PC-9 (cell line): Measurements from ENCODE around the gene ZC3H8.

Experiments used
- CTCF ChIP-seq: fragments of 200-600 bp; sonication (generic); conservative IDR thresholded peaks from 2 replicates; pipeline ENCODE4 v1.6.1; 2017; ENCODE audit warnings: mixed run types, antibody characterized with exemption, mild to moderate bottlenecking, moderate library complexity
- EZH2 ChIP-seq: fragments of 200-600 bp; sonication (generic); IDR thresholded peaks from 2 replicates; pipeline ENCODE4 v1.8.0; 2017; ENCODE audit warnings: antibody characterized with exemption, low read depth

- TF ChIP-seq CTCF (no peak), EZH2 (no peak)
These were observed 50.4 kb downstream of the ZC3H8 start for GRCh38 chr2:112204411-112204810.
